Activated CD8-positive, alpha-beta memory T cell treated with anti-CD3 and anti-CD28 coated beads for 36 hours (primary cell): Measurements from ENCODE around the gene AHNAK2. TPM values are rescaled to one million over a fixed set of nuclear protein-coding genes. Genes with fewer than 3 reads are reported as not detected.

Source experiments
- CTCF ChIA-PET: fragments of 350-600 bp; sonication (Branson Sonifier 250); formaldehyde crosslinking; loops from one replicate; lab custom pipeline; 2021; ENCODE audit warnings: antibody characterized with exemption; lab: Charles Lee
- POLR2A ChIA-PET: fragments of 350-600 bp; sonication (Branson Sonifier 250); formaldehyde crosslinking; loops from one replicate; lab custom pipeline; 2021; ENCODE audit warnings: antibody characterized with exemption; lab: Charles Lee
- total RNA-seq, 2 experiments: library from RNA; stranded (reverse); gene quantifications; one replicate each; pipeline ENCODE4 v1.2.3, GENCODE V29; 2021

The AHNAK2 gene
- total RNA-seq, 2 experiments from 2014 or later = 0.02 TPM; not detected in 1

GRCh38 chr14:105014631-105015030 is 36.5 kb upstream of the AHNAK2 start:
- ChIA-PET POLR2A (no interaction called here), CTCF (no interaction called here)

- CTCF ChIA-PET = interaction anchor here (1.3 to 1.6 kb wide), 2 partner anchors 31 to 32 kb away, joined by 3 read pairs; no protein-coding TSS in a partner anchor
- POLR2A ChIA-PET = no interaction called here
Measured at GRCh38 chr14:105014032-105014431, 35.9 kb upstream of the AHNAK2 start.

DNA sequence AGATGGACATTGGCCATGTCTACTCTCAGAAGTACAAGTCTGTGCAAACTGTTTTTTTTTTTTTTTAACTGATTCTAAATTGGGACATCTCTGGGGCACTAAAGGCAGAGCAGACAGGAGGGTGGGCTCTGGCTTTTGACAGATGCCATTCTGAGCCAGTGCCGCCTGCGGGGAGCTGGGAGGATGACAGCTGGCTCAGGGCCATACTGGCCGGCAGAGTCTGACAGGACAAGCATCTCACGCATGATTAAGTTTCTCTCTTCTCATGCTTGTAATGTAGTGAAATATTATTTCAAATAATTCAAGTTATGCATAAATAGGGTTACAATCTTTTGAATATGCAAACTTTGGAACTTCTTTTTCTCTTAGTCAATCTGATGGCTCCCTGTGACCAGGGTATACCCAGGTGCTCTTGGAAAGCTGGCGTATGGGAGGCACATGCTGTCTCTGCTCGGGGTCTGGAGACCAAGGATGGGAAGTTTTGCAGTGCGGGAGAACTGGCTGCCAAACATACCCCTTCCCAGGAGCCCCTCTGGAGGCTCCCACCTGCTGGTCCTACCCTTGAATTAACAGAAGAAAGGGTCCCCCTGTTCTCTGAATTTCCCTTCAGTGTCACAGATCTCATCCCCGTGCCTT is 35.1 kb upstream of the AHNAK2 start:
- POLR2A ChIA-PET = interaction anchor here (0.6 kb wide), 1 partner anchor 54 kb away, joined by 4 read pairs; no protein-coding TSS in a partner anchor
- CTCF ChIA-PET = interaction anchor here (0.6 to 1.6 kb wide), 3 partner anchors 17 to 33 kb away, joined by 3 to 4 read pairs (median 3); no protein-coding TSS in a partner anchor

- POLR2A ChIA-PET = interaction anchor here (0.6 kb wide), 1 partner anchor 55 kb away, joined by 4 read pairs; no protein-coding TSS in a partner anchor
- CTCF ChIA-PET = interaction anchor here (0.6 to 1.6 kb wide), 3 partner anchors 16 to 34 kb away, joined by 3 to 4 read pairs (median 3); no protein-coding TSS in a partner anchor
Measured at GRCh38 chr14:105012171-105012985, 34.2 kb upstream of the AHNAK2 start.

DNA sequence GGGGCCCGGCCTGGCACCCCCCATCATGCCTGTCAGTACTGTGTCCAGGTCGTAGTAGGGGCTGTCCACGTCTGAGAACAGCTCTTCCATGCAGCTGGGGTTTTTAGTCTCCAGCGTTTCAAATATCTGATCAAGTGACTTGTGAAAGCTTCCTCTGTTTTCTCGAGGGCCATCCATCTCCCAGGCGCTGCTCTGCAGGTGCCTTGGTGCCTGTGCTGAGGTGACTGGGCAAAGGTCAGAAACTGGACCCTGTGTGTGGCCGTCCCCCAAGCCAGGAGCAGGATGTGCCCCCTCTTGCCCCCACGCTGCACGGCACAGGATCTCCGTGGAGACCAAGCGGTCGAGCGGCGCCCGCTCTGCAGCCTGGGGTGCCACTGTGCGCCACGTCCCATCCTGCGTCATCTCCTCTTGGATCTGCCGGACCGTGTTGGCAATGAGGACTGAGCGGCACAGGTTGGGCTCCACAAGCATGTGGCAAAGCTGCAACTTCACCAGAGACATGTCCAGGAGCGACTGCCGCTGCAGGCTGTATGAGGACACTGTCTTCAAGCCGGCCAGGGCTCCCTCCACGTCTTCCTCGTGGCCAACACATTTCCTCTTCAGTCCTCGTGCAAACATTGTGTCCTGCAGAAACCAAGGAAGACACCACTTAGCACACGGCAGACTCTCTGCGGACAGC is 33.3 kb upstream of the AHNAK2 start:
- CTCF ChIA-PET = no interaction called here
- POLR2A ChIA-PET = no interaction called here

GRCh38 chr14:105010891-105011291 is 32.7 kb upstream of the AHNAK2 start:
- ChIA-PET CTCF (interaction anchor here (0.7 kb wide), 1 partner anchor 79 kb away, joined by 3 read pairs; no protein-coding TSS in a partner anchor), POLR2A (no interaction called here)

GRCh38 chr14:105010106-105010505 is 31.9 kb upstream of the AHNAK2 start:
- POLR2A ChIA-PET = no interaction called here
- CTCF ChIA-PET = no interaction called here

DNA sequence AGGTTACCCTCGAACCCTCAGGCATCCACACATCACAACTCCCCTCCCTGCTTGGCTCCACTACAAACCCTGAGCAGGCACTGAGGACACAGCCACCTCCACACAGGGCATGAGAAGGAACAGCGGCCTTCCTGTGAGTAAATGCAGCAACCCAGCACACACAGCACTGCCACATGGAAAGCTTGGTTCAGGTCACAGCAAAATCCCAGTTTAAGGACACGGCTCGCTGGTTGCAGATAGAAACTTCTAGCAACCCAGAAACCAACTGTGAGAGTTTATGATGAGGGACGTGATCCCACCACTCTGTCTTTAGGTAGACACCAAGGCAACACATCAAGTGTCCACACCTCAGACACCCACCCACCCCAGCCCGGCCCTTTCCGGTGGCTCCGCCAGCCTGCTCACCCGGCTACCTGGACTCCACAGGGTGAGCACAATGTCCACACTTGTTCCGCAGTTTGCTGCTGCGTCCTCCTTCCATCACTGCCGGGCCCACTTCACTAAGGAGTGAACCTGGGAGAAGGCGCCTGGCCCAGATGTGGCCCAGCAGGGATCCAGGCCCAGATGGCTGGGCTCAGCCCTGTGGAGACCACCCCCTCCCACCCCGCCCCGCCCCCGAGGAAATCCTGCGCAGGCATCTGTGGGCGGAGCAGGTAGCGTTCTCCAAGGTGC is 29.6 kb upstream of the AHNAK2 start:
- POLR2A ChIA-PET = no interaction called here
- CTCF ChIA-PET = no interaction called here

- ChIA-PET CTCF (interaction anchor here (1.7 kb wide), 1 partner anchor 13 kb away, joined by 5 read pairs; the partner anchor contains the start of gene CDCA4), POLR2A (no interaction called here)
Measured at GRCh38 chr14:105006831-105007592, 28.8 kb upstream of the AHNAK2 start.

DNA sequence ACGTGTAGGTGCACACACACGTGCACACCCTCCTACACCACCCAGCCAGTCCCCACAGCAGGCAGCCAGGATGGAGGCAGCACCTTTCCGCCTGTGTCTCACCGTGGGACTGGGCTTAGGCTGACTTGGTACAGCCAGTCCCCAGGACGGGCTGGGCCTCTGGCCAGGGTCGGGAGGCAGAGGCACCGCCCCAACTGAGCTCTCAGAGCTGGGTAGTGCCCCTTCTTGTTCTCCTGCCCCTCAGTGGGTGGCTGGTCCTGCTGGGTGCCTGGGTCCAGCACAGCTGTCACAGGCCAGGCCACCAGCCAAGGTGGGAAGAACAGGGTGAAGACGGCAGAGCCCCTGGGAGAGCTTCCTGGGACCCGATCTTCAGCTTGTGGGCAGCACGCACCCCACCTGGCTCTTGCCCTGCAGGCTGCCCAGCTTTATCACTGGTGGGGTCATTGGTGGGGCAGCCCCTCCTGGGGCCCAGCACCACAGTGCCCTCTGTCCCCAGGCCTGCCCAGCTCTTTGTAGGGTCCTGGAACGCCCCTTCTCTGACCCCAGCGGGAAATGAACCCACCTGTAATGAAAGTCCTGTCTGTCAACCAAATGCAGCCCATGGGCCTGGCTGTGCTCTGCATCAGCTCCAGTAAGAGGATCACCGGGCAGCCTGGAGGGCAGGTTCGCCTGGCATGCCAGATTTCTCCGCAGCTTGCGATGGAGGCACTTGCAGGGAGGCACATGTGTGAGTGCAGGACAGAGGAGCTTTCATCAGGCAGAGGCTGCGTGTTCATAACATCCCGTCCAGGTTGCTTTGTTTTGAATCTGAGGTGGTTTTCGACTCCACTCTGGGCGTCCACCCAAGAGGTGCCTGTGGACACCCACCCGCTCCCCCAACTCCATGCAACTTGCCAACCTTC is 28.0 kb upstream of the AHNAK2 start:
- CTCF ChIA-PET = interaction anchor here (1.7 kb wide), 1 partner anchor 14 kb away, joined by 5 read pairs; the partner anchor contains the start of gene CDCA4
- POLR2A ChIA-PET = no interaction called here

GRCh38 chr14:105005329-105005928 is 27.3 kb upstream of the AHNAK2 start:
- ChIA-PET CTCF (interaction anchor here (1.1 to 1.7 kb wide), 2 partner anchors 15 to 39 kb away, joined by 3 to 5 read pairs; partner anchors contain the start of gene CDCA4), POLR2A (no interaction called here)

- ChIA-PET POLR2A (interaction anchor here (0.5 kb wide), 1 partner anchor 59 kb away, joined by 3 read pairs; no protein-coding TSS in a partner anchor), CTCF (interaction anchor here (1.4 to 2.5 kb wide), 2 partner anchors 25 to 45 kb away, joined by 4 to 7 read pairs; no protein-coding TSS in a partner anchor)
Measured at GRCh38 chr14:104999361-104999760, 21.2 kb upstream of the AHNAK2 start.

- ChIA-PET POLR2A (interaction anchor here (0.5 kb wide), 1 partner anchor 59 kb away, joined by 3 read pairs; no protein-coding TSS in a partner anchor), CTCF (no interaction called here)
Measured at GRCh38 chr14:104998801-104999200, 20.6 kb upstream of the AHNAK2 start.

DNA sequence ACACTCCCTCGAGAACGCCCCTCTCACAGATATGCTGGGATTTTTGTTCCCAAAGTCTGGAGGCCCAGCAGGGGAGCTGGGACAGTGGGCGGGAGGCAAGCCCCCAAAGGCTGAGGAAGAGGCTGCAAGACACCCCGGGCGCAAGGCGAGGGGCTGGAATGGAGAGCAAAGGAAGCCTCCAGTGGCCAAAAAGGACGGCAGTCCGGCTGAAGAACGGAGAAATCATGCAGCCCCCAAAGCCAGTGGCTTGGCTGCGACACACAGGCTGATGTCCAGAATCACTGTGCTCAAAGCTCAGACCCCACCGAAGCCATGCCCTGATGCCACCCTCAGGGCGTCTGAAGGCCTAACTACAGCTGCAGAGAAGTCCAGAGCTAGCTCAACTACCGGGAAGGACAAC is 18.3 kb upstream of the AHNAK2 start:
- ChIA-PET POLR2A (no interaction called here), CTCF (interaction anchor here (0.5 kb wide), 1 partner anchor 16 kb away, joined by 4 read pairs; no protein-coding TSS in a partner anchor)

DNA sequence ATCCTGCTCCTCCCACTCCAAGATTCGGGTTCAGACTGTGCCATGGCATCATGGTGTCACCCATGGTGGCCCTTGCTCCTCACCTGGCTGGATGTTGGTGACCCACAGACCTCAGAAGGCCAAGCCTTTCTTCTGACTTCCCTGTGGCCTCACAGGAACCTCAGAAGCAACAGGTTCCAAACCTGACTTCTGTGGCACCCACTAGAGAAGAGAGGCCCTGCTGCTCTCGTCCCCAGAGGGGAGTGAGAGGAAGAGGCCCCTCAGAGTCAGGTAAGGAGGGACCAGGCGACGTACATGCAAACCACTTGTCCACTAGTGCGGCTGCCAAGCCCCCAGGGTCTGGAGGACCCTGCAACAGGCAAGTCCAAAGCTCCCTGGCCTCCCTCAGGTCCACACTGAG is 17.9 kb upstream of the AHNAK2 start:
- CTCF ChIA-PET = interaction anchor here (0.5 to 1.6 kb wide), 2 partner anchors 17 to 50 kb away, joined by 4 to 6 read pairs; no protein-coding TSS in a partner anchor

DNA sequence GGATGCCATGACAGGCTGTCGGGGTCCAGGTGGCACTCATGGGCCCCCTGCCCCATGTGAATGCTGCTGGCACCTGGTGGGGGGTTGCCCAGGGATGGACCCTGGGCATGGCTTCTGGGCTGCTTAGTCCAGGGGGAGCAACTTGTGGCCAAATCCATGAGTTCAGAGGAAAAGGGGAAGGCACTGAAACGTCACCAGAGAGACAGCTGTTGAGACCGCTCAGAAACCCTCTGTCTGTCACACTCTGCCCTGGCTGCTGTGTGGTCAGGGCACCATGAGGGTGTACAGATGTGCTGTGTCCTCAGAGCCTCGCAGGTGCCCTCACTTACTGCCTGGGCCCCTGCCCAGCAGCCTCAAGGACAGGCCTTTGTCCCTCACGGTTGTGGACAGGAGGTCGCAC is 16.8 kb upstream of the AHNAK2 start:
- POLR2A ChIA-PET = no interaction called here
- CTCF ChIA-PET = interaction anchor here (1.6 kb wide), 1 partner anchor 51 kb away, joined by 6 read pairs; no protein-coding TSS in a partner anchor

More for the DNA sequence above, 17.9 kb upstream of the AHNAK2 start:
- POLR2A ChIA-PET = no interaction called here
